ENCODE measurements around the gene GMPS.
A peak's percentile ranks its signal among the peaks of the same experiment; 100 is the strongest.

GMPS gene

DNA sequence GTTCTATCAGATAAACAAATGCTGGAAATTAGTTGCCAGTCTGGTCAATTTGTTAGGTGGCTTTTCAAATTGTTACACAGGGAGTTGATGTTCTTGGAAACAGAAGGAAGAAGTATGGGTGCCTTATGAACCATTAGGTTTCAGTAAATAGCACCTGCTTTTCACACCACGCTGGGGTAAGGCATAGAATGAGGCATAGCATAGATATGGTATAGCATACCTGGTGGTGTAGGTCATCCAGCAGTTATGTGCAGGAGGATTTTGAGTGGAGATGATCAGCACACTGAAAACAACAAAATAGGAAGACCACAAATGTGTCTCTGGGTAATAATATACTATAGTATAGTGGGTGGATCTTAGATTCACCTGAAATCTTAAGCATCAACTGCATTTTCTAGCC, 121.4 kb downstream of the GMPS start:
- H3K36me3 ChIP-seq (ENCODE audit: control insufficient read depth, insufficient read depth, low read length): no peaks in the 10 kb centered on the region
- H3K79me2 ChIP-seq (ENCODE audit: control insufficient read depth, insufficient read depth, low read length): no peaks in the 10 kb centered on the region
- no peak overlapping the region for H3K18ac ChIP-seq (ENCODE audit: low read length)
- no peaks in the 10 kb centered on the region for H3K79me1 ChIP-seq (ENCODE audit: low read length)
- H3K9ac ChIP-seq (ENCODE audit: low read length): no peak overlapping the region
- peak; percentile 48 for DNase-seq
- H3K4me1 ChIP-seq (ENCODE audit: control insufficient read depth, low read depth, low read length): no peaks in the 10 kb centered on the region
- H3K23ac ChIP-seq (ENCODE audit: low read length): no peak overlapping the region
- H3K27me3 ChIP-seq (ENCODE audit: insufficient read depth, low read length, poor library complexity): no peaks in the 10 kb centered on the region
- no peak overlapping the region for H2BK5ac ChIP-seq (ENCODE audit: low read length)
- no peak overlapping the region for H2AK5ac ChIP-seq (ENCODE audit: low read length)
- no peak overlapping the region for H3K4ac ChIP-seq (ENCODE audit: low read depth, low read length)
- no peak overlapping the region for H3K27ac ChIP-seq (ENCODE audit: low read depth, low read length)
- no peak overlapping the region for H4K8ac ChIP-seq (ENCODE audit: low read depth, low read length)
- H4K5ac ChIP-seq (ENCODE audit: low read length): no peak overlapping the region
- no peak overlapping the region for H2BK15ac ChIP-seq (replicated peaks; ENCODE audit: low read depth)
- WGBS (ENCODE audit: extremely low coverage, insufficient coverage, low lambda C conversion rate): no CpG with 5 or more reads among the region's 1 CpG
- no peak overlapping the region for H2BK120ac ChIP-seq (ENCODE audit: low read depth, low read length)
- H3K4me3 ChIP-seq (ENCODE audit: low read length): no peak overlapping the region
- H3K56ac ChIP-seq (ENCODE audit: low read length): no peak overlapping the region
- no peak overlapping the region for H3K4me2 ChIP-seq (ENCODE audit: low read length)

All from mesendoderm (in vitro differentiated cells).